Keratinocyte (primary cell): ENCODE data around the gene SYNJ1. TPM values are rescaled to one million over a fixed set of nuclear protein-coding genes. Genes with fewer than 3 reads are reported as not detected.

Source experiments
- DNase-seq: peaks from one replicate; pipeline ENCODE4 v3.0.0-alpha.2; 2011; ENCODE audit warnings: low read depth, missing footprints, low spot score
- FAIRE-seq: peaks from 2 replicates; lab custom pipeline; 2011; peaks lifted over from hg19 to GRCh38; lab: Jason Lieb, UNC
- H2AFZ ChIP-seq: 2 replicates; pipeline ENCODE4 v1.6.0; 2012; ENCODE audit warnings: low read length, control low read depth, inconsistent platforms; ENCODE audit not compliant: control insufficient read depth
- H3K27ac ChIP-seq: 2 replicates; pipeline ENCODE4 v1.5.1; 2011; ENCODE audit warnings: low read length; ENCODE audit not compliant: control insufficient read depth, insufficient read depth
- H3K27me3 ChIP-seq: 3 replicates; pipeline ENCODE4 v1.6.0; 2011; ENCODE audit warnings: low read length; ENCODE audit not compliant: control insufficient read depth, insufficient read depth; ENCODE audit errors: extremely low read depth
- H3K36me3 ChIP-seq, 2 experiments: 2 replicates in 1 of 2; 3 replicates in 1 of 2; pipeline ENCODE4 v1.5.1; 2011; ENCODE audit warnings: low read length in 2 of 2, mild to moderate bottlenecking in 1 of 2; ENCODE audit not compliant: control insufficient read depth in 2 of 2, insufficient read depth in 2 of 2; ENCODE audit errors: extremely low read depth in 1 of 2
- H3K4me1 ChIP-seq: 3 replicates; pipeline ENCODE4 v1.5.1; 2011; ENCODE audit warnings: low read length; ENCODE audit not compliant: control insufficient read depth, insufficient read depth; ENCODE audit errors: extremely low read depth
- H3K4me2 ChIP-seq: 3 replicates; pipeline ENCODE4 v1.6.0; 2011; ENCODE audit warnings: low read depth, low read length; ENCODE audit not compliant: control insufficient read depth, insufficient read depth; ENCODE audit errors: extremely low read depth
- H3K4me3 ChIP-seq, 3 experiments: fragments of 200-600 bp in 1 of 3; sonication (generic) in 1 of 3; 2 replicates in 2 of 3; 3 replicates in 1 of 3; pipeline ENCODE4 v1.5.1; 2011 to 2016; ENCODE audit warnings: low read length in 3 of 3, mild to moderate bottlenecking in 3 of 3, control low read depth in 2 of 3, inconsistent platforms in 1 of 3, low read depth in 1 of 3, mixed read lengths in 1 of 3, mixed run types in 1 of 3, moderate library complexity in 1 of 3; ENCODE audit not compliant: control insufficient read depth in 2 of 3, insufficient read depth in 2 of 3; ENCODE audit errors: extremely low read depth in 1 of 3
- H3K79me2 ChIP-seq: 2 replicates; pipeline ENCODE4 v1.6.0; 2012; ENCODE audit warnings: low read length; ENCODE audit not compliant: control insufficient read depth, insufficient read depth
- H3K9ac ChIP-seq: 3 replicates; pipeline ENCODE4 v1.6.0; 2011; ENCODE audit warnings: low read length; ENCODE audit not compliant: control insufficient read depth, insufficient read depth; ENCODE audit errors: extremely low read depth
- H3K9me1 ChIP-seq: 3 replicates; pipeline ENCODE4 v1.6.0; 2011; ENCODE audit warnings: low read length; ENCODE audit not compliant: control insufficient read depth, insufficient read depth; ENCODE audit errors: extremely low read depth
- H3K9me3 ChIP-seq: 2 replicates; pipeline ENCODE4 v1.5.1; 2012; ENCODE audit warnings: low read depth, low read length; ENCODE audit not compliant: control insufficient read depth
- H4K20me1 ChIP-seq: 3 replicates; pipeline ENCODE4 v1.6.0; 2011; ENCODE audit warnings: low read length; ENCODE audit not compliant: control insufficient read depth, insufficient read depth; ENCODE audit errors: extremely low read depth
- CTCF ChIP-seq, 3 experiments: IDR thresholded peaks in 1 of 3; conservative IDR thresholded peaks in 1 of 3; optimal IDR thresholded peaks in 1 of 3; 2 replicates in 2 of 3; 3 replicates in 1 of 3; pipeline versions ENCODE3 to v1.5.1; 2011; ENCODE audit warnings: low read length in 3 of 3, mild to moderate bottlenecking in 3 of 3, moderate library complexity in 2 of 3, control low read depth in 1 of 3, inconsistent platforms in 1 of 3; ENCODE audit not compliant: insufficient read depth in 2 of 3; ENCODE audit errors: extremely low read depth in 1 of 3
- EZH2 ChIP-seq: IDR thresholded peaks from one replicate; pipeline ENCODE4 v1.6.1; 2012; ENCODE audit warnings: inconsistent platforms, mild to moderate bottlenecking, low read length, moderate library complexity
- dilution Hi-C: fragments of 300-500 bp; cut with MboI; formaldehyde crosslinking; loops from one replicate; pipeline ENCODE4 v1.7.0; 2020; ENCODE audit warnings: low sequenced_read_pairs; ENCODE audit not compliant: extremely low pct_ligation_motif_present
- polyA plus RNA-seq, 5 experiments: library from polyadenylated mRNA; depleted of rRNA in 3 of 5; stranded (reverse) in 3 of 5; stranded (forward) in 1 of 5; unstranded in 1 of 5; fragments of >200 nt; gene quantifications; 1 replicate in 1 of 5; 2 replicates in 3 of 5; 3 replicates in 1 of 5; pipeline versions ENCODE4 v1.2.1 to v1.2.3, GENCODE V29; 2011 to 2012; ENCODE audit warnings: missing spikeins in 2 of 5, low read depth in 1 of 5, low replicate concordance in 1 of 5

The SYNJ1 gene
- polyA plus RNA-seq, 1 donor (not counting 4 experiments of a cell fraction or from before 2014, with no cell fraction given), result 4.9 TPM

DNA sequence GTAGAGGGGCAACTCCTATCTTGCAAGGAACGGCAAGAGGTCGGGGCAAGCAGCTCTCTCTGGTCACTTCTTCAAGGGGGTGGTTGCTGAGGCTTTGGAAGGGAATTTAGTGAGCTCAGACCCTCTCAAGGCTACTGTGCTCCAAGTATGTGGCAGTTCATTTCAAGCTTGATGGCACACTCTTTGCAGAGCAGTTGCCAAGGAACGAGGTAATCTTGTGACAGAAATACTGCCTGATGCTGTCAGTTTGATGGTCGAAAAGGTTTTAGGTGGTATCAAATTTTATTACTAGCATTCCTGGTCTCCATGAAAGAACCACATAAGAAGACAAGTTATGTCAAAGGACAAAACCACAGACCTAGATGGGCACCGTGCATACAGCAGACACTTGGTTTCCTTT lies 128.7 kb downstream of the SYNJ1 start:
- no peak overlapping the region for H3K27ac ChIP-seq
- H3K9me1 ChIP-seq, result no peaks in the 10 kb centered on the region
- peaks cover 12 to 18% of the 10 kb centered on the region in 2 experiments for H3K36me3 ChIP-seq
- FAIRE-seq (no peak), DNase-seq (no peak)
- H4K20me1 ChIP-seq, result no peaks in the 10 kb centered on the region
- H3K27me3 ChIP-seq, result no peaks in the 10 kb centered on the region
- H2AFZ ChIP-seq, result no peak overlapping the region
- H3K9me3 ChIP-seq, result no peaks in the 10 kb centered on the region
- no peak overlapping the region for H3K4me3 ChIP-seq
- no peaks in the 10 kb centered on the region for H3K79me2 ChIP-seq
- TF ChIP-seq EZH2, result no peak
- TF ChIP-seq CTCF (optimal IDR thresholded peaks at IDR 0.05 in 1 of 3, IDR thresholded peaks at IDR 0.05 in 1 of 3, conservative IDR thresholded peaks at IDR 0.05 in 1 of 3; ENCODE audit: extremely low read depth in 1 of 3, insufficient read depth in 2 of 3, low read length in 3 of 3), result no peak
- peaks cover 24% of the 10 kb centered on the region for H3K4me1 ChIP-seq
- H3K4me2 ChIP-seq, result no peak overlapping the region
- dilution Hi-C loops, result no loop called here
- no peak overlapping the region for H3K9ac ChIP-seq

DNA sequence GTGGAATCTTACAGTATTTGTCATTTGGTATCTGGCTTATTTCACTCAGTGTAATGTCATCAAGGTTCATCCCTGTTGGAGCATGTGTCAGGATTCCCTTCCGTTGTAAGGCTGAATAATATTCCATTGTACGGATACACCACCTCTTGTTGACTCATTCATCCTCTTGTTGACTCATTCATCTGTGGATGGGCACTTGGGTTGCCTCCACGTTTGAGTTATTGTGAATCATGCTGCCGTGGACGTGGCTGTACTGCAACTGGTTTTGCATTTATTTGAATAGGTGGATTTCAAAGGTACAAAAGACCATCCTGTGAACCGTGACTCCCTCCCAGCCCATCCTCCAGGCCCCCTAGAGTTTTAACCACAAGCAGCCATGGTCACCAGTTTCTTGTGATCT lies 130.6 kb downstream of the SYNJ1 start:
- H3K9me1 ChIP-seq, result no peaks in the 10 kb centered on the region
- TF ChIP-seq CTCF (optimal IDR thresholded peaks at IDR 0.05 in 1 of 3, IDR thresholded peaks at IDR 0.05 in 1 of 3, conservative IDR thresholded peaks at IDR 0.05 in 1 of 3; ENCODE audit: extremely low read depth in 1 of 3, insufficient read depth in 2 of 3, low read length in 3 of 3), result no peak
- TF ChIP-seq EZH2, result no peak
- H3K9me3 ChIP-seq, result no peaks in the 10 kb centered on the region
- peaks cover 24% of the 10 kb centered on the region for H3K4me1 ChIP-seq
- DNase-seq (peak; percentile 77), FAIRE-seq (peak; percentile 92)
- H3K27ac ChIP-seq, result peak overlapping the region; percentile 81
- no peak overlapping the region for H2AFZ ChIP-seq
- peak overlapping the region in 1 of 3 experiments; percentile 8 for H3K4me3 ChIP-seq
- H3K79me2 ChIP-seq, result no peaks in the 10 kb centered on the region
- no peak overlapping the region for H3K9ac ChIP-seq
- no peaks in the 10 kb centered on the region for H3K27me3 ChIP-seq
- peak overlapping the region; percentile 58 for H3K4me2 ChIP-seq
- no peaks in the 10 kb centered on the region for H4K20me1 ChIP-seq
- peaks cover 7 to 10% of the 10 kb centered on the region in 2 experiments for H3K36me3 ChIP-seq
- dilution Hi-C loops, result no loop called here
